A549 (cell line): ENCODE measurements around the gene KREMEN1. TPM values are rescaled to one million over a fixed set of nuclear protein-coding genes. Genes with fewer than 3 reads are reported as not detected.

Experiments used
- ATAC-seq, 2 experiments: fragments of 200-7000 bp in 1 of 2; fragments of >200 bp in 1 of 2; cut with Nextera tagmentation in 1 of 2; cut with Tn5 transposase in 1 of 2; 3 replicates each; pipeline versions ENCODE4 v1.8.0 to v1.9.1; 2018 to 2020; ENCODE audit warnings: mild to moderate bottlenecking in 1 of 2, moderate library complexity in 1 of 2
- CTCF ChIA-PET: fragments of 300-600 bp; sonication (Branson Sonifier 250); formaldehyde crosslinking; extraction: SDS; loops from one replicate; lab custom pipeline; 2021; ENCODE audit warnings: antibody characterized with exemption, inconsistent platforms; lab: Yijun Ruan, JAX
- POLR2A ChIA-PET: fragments of 350-600 bp; formaldehyde crosslinking; extraction: SDS; loops from one replicate; lab custom pipeline; 2021; ENCODE audit warnings: antibody characterized with exemption, inconsistent platforms; lab: Yijun Ruan, JAX
- DNase-seq, 2 experiments: peaks; one replicate each; pipeline versions ENCODE4 v3.0.0 to v3.0.0-alpha.2; 2011 to 2016; ENCODE audit warnings: low read depth in 1 of 2, low spot score in 1 of 2
- FAIRE-seq: peaks from 2 replicates; lab custom pipeline; 2011; peaks lifted over from hg19 to GRCh38; lab: Jason Lieb, UNC
- H3K27ac ChIP-seq, 2 experiments: fragments of >200 bp; sonication (Bioruptor Twin); formaldehyde crosslinking; 3 replicates each; pipeline ENCODE4 v1.5.1; 2016 to 2017
- H3K4me1 ChIP-seq: fragments of >200 bp; sonication (Bioruptor Twin); formaldehyde crosslinking; 3 replicates; pipeline ENCODE4 v1.6.1; 2016
- H3K4me2 ChIP-seq: fragments of >200 bp; sonication (Bioruptor Twin); formaldehyde crosslinking; 3 replicates; pipeline ENCODE4 v1.6.1; 2016
- H3K4me3 ChIP-seq: fragments of >200 bp; sonication (Bioruptor Twin); formaldehyde crosslinking; 3 replicates; pipeline ENCODE4 v1.5.1; 2016
- H3K9me3 ChIP-seq: fragments of >200 bp; sonication (Bioruptor Twin); formaldehyde crosslinking; 3 replicates; pipeline ENCODE4 v1.6.1; 2016
- CEBPB ChIP-seq, 2 experiments: fragments of >200 bp in 1 of 2; sonication (Bioruptor Twin) in 1 of 2; formaldehyde crosslinking in 1 of 2; IDR thresholded peaks; 2 replicates each; pipeline ENCODE4 v1.6.1; 2012 to 2016
- FOSL2 ChIP-seq, 2 experiments: fragments of 450-650 bp in 1 of 2; fragments of >200 bp in 1 of 2; sonication (Bioruptor Twin) in 1 of 2; formaldehyde crosslinking; IDR thresholded peaks; 2 replicates each; pipeline versions ENCODE4 v1.5.0 to v1.6.1; 2016 to 2020; ENCODE audit warnings: mild to moderate bottlenecking in 1 of 2, moderate library complexity in 1 of 2
- FOXS1 ChIP-seq: fragments of 250-450 bp; sonication (Bioruptor Pico); IDR thresholded peaks from 2 replicates; pipeline ENCODE4 v1.5.0; 2020; ENCODE audit warnings: mild to moderate bottlenecking, moderate library complexity
- GATA3 ChIP-seq: IDR thresholded peaks from 2 replicates; pipeline ENCODE4 v1.6.1; 2012; ENCODE audit warnings: borderline replicate concordance
- HEYL ChIP-seq: fragments of 250-450 bp; sonication (Bioruptor Pico); IDR thresholded peaks from 2 replicates; pipeline ENCODE4 v1.8.0; 2021; ENCODE audit warnings: mild to moderate bottlenecking, moderate library complexity
- HOXA7 ChIP-seq: fragments of 250-450 bp; sonication (Bioruptor Pico); IDR thresholded peaks from 2 replicates; pipeline ENCODE4 v1.5.0; 2020; ENCODE audit warnings: mild to moderate bottlenecking, moderate library complexity
- JUN ChIP-seq, 2 experiments: fragments of >200 bp; sonication (Bioruptor Twin); formaldehyde crosslinking; IDR thresholded peaks; 2 replicates in 1 of 2; 3 replicates in 1 of 2; pipeline ENCODE4 v1.6.1; 2016 to 2017
- JUNB ChIP-seq: fragments of >200 bp; sonication (Bioruptor Twin); formaldehyde crosslinking; IDR thresholded peaks from 2 replicates; pipeline ENCODE4 v1.6.1; 2016
- KDM1A ChIP-seq: fragments of 200-600 bp; sonication (generic); IDR thresholded peaks from 2 replicates; pipeline ENCODE4 v1.6.1; 2016; ENCODE audit warnings: low read depth, mild to moderate bottlenecking
- MAFK ChIP-seq: fragments of 450-650 bp; IDR thresholded peaks from 2 replicates; pipeline ENCODE4 v1.6.1; 2014; ENCODE audit not compliant: partially characterized antibody
- MAZ ChIP-seq: fragments of 150-350 bp; IDR thresholded peaks from 2 replicates; pipeline ENCODE4 v1.6.1; 2014; ENCODE audit warnings: antibody characterized with exemption, low read depth, low read length, borderline replicate concordance
- MYC ChIP-seq: IDR thresholded peaks from 2 replicates; pipeline ENCODE4 v1.6.1; 2012; ENCODE audit warnings: mild to moderate bottlenecking, inconsistent platforms, low read length, improper control_type of control experiment, borderline replicate concordance
- POLR2A ChIP-seq: IDR thresholded peaks from 2 replicates; pipeline ENCODE4 v1.6.1; 2012; ENCODE audit warnings: mild to moderate bottlenecking, low read length
- POLR2AphosphoS2 ChIP-seq: conservative IDR thresholded peaks from 2 replicates; pipeline ENCODE4 v1.6.1; 2012; ENCODE audit warnings: low read length, improper control_type of control experiment, inconsistent platforms
- RAD21 ChIP-seq, 2 experiments: fragments of >200 bp in 1 of 2; sonication (Bioruptor Twin) in 1 of 2; formaldehyde crosslinking in 1 of 2; IDR thresholded peaks in 1 of 2; conservative IDR thresholded peaks in 1 of 2; 2 replicates in 1 of 2; 3 replicates in 1 of 2; pipeline ENCODE4 v1.6.1; 2012 to 2018; ENCODE audit warnings: inconsistent platforms in 1 of 2
- RCOR1 ChIP-seq: fragments of 150-350 bp; IDR thresholded peaks from 2 replicates; pipeline ENCODE4 v1.6.1; 2014; ENCODE audit warnings: antibody characterized with exemption, low read length, low read depth
- RFX5 ChIP-seq: fragments of 450-650 bp; IDR thresholded peaks from 2 replicates; pipeline ENCODE4 v1.7.1; 2014; ENCODE audit warnings: antibody characterized with exemption, mild to moderate bottlenecking, moderate library complexity
- SMC3 ChIP-seq: fragments of >200 bp; sonication (Bioruptor Twin); formaldehyde crosslinking; IDR thresholded peaks from 3 replicates; pipeline ENCODE4 v1.6.1; 2018; ENCODE audit warnings: inconsistent platforms
- SREBF2 ChIP-seq: fragments of 450-650 bp; IDR thresholded peaks from 2 replicates; pipeline ENCODE4 v1.6.1; 2014; ENCODE audit warnings: mild to moderate bottlenecking, moderate library complexity
- ZFP36 ChIP-seq: fragments of 450-650 bp; IDR thresholded peaks from 2 replicates; pipeline ENCODE4 v1.6.1; 2014; ENCODE audit warnings: borderline replicate concordance; ENCODE audit not compliant: partially characterized antibody
- ZNF302 ChIP-seq: fragments of 250-450 bp; sonication (Bioruptor Pico); IDR thresholded peaks from 2 replicates; pipeline ENCODE4 v1.9.0; 2021; ENCODE audit warnings: inconsistent platforms, mild to moderate bottlenecking, moderate library complexity
- ZSCAN20 ChIP-seq: fragments of 250-450 bp; sonication (Bioruptor Pico); IDR thresholded peaks from 2 replicates; pipeline ENCODE4 v1.8.0; 2022; ENCODE audit warnings: mild to moderate bottlenecking, moderate library complexity
- WGBS: methylation state at CpG from one replicate; pipeline ENCODE4 v1.1.6; 2017; ENCODE audit errors: missing lambda C conversion rate; 5-methylcytosine and 5-hydroxymethylcytosine counted together
- polyA plus RNA-seq, 4 experiments: library from polyadenylated mRNA; depleted of rRNA in 3 of 4; stranded (reverse); fragments of >200 nt; fragmentation: RNase III in 1 of 4; extraction: RNeasy Plus Mini Kit Qiagen cat#74134 plus additional on column Dnase treatment in 1 of 4; gene quantifications; 2 replicates in 3 of 4; 3 replicates in 1 of 4; pipeline ENCODE4 v1.2.3, GENCODE V29; 2011 to 2017
- TF ChIP-seq, protein P1 (sequence below): IDR thresholded peaks from 2 replicates; pipeline ENCODE4 v1.6.1; 2012
- TF ChIP-seq, protein P2 (sequence below): fragments of 150-350 bp; IDR thresholded peaks from 2 replicates; pipeline ENCODE4 v1.6.1; 2014; ENCODE audit warnings: low read depth, mild to moderate bottlenecking, low read length
- TF ChIP-seq, protein P3 (sequence below): fragments of >200 bp; sonication (Bioruptor Twin); formaldehyde crosslinking; IDR thresholded peaks from 3 replicates; pipeline ENCODE4 v1.6.1; 2016
- TF ChIP-seq, protein P4 (sequence below): fragments of 250-450 bp; sonication (Bioruptor Pico); IDR thresholded peaks from 2 replicates; pipeline ENCODE4 v1.5.0; 2020; ENCODE audit warnings: low read depth, mild to moderate bottlenecking, moderate library complexity

Gene KREMEN1
- polyA plus RNA-seq, 2 of the 4 experiments (the other 2 are of a cell fraction), result 1.7 to 2.5 TPM

DNA sequence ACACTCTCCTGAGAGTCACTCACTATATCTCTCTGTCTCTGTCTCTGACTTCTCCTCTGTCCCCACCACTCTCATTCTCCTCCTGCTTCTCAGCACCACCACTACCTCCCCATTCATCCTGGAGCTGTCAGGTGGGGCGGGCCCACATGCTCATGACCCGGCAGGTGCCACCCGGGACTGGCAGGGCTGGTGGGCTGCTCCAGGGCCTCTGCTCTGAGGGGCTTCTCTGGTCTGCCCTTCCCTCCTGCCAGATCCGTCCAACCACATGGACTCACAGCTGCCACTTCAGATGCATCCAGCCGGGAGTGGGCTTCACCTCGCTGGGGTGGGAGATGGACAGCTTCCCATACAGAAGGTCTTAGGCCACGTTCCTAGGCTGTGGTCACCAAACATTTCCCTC lies 128.1 kb downstream of the KREMEN1 start:
- 70% methylated on average over 5 of the region's 7 CpGs for WGBS

DNA sequence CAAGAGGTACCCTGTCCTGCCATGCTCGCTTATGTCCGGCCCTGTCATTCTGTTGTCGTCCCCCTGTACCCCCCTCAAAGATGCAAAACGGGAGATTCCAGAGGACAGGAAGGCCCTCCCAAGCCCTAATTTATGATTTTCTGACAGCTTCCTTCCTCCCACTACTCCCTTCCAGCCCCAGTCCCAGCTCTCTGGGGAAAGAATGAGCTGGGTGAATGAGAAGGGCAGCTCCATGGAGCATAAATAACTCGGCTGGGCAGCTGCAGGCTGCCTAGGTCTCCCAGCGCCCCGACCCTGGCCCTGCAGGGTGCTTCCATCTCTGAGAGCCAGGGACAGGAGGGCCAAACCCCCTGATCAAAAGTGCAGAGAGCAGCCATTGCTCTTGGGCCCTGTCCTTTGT lies 128.9 kb downstream of the KREMEN1 start:
- DNase-seq, result no peak
- no peak for TF ChIP-seq MAFK
- no peak for TF ChIP-seq ZNF302 (CRISPR knock-in tag)
- no peak for TF ChIP-seq RAD21 (conservative IDR thresholded peaks at IDR 0.05 in 1 of 2, IDR thresholded peaks at IDR 0.05 in 1 of 2)
- no peak for TF ChIP-seq KDM1A
- no peak for TF ChIP-seq SMC3
- TF ChIP-seq FOSL2 (IDR thresholded peaks at IDR 0.05), result no peak
- TF ChIP-seq FOSL2 (CRISPR knock-in tag; IDR thresholded peaks at IDR 0.05), result no peak
- TF ChIP-seq ZSCAN20, result no peak
- no peak for TF ChIP-seq FOXS1 (CRISPR knock-in tag)
- TF ChIP-seq JUN (IDR thresholded peaks at IDR 0.05), result no peak
- TF ChIP-seq, protein P1, sequence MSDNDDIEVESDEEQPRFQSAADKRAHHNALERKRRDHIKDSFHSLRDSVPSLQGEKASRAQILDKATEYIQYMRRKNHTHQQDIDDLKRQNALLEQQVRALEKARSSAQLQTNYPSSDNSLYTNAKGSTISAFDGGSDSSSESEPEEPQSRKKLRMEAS, result no peak
- no peak for TF ChIP-seq HOXA7 (CRISPR knock-in tag)
- no peak for TF ChIP-seq HEYL
- TF ChIP-seq POLR2A, result no peak
- no peak for TF ChIP-seq RCOR1
- TF ChIP-seq, protein P2, sequence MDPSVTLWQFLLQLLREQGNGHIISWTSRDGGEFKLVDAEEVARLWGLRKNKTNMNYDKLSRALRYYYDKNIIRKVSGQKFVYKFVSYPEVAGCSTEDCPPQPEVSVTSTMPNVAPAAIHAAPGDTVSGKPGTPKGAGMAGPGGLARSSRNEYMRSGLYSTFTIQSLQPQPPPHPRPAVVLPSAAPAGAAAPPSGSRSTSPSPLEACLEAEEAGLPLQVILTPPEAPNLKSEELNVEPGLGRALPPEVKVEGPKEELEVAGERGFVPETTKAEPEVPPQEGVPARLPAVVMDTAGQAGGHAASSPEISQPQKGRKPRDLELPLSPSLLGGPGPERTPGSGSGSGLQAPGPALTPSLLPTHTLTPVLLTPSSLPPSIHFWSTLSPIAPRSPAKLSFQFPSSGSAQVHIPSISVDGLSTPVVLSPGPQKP, result no peak
- H3K4me3 ChIP-seq, result no peak overlapping the region
- ChIA-PET POLR2A (no interaction called here), CTCF (interaction anchor here (0.6 to 5.4 kb wide), 6 partner anchors 12 to 50 kb away, joined by 3 to 36 read pairs (median 3); no protein-coding TSS in a partner anchor)
- 67% methylated on average over 5 of the region's 7 CpGs for WGBS
- no peak for FAIRE-seq
- H3K9me3 ChIP-seq, result no peaks in the 10 kb centered on the region
- ATAC-seq, result no peak
- H3K4me1 ChIP-seq, result no peaks in the 10 kb centered on the region
- no peak overlapping the region for H3K4me2 ChIP-seq
- H3K27ac ChIP-seq, result no peak overlapping the region

More for the DNA sequence above, 128.1 kb downstream of the KREMEN1 start:
- ChIA-PET POLR2A (no interaction called here), CTCF (interaction anchor here (1.2 to 5.4 kb wide), 2 partner anchors 11 to 45 kb away, joined by 3 to 36 read pairs; no protein-coding TSS in a partner anchor)
- no peak overlapping the region for H3K4me3 ChIP-seq
- ATAC-seq, result no peak
- no peaks in the 10 kb centered on the region for H3K9me3 ChIP-seq
- H3K4me2 ChIP-seq, result no peak overlapping the region
- no peak for TF ChIP-seq MAZ
- TF ChIP-seq GATA3, result no peak
- no peak for TF ChIP-seq JUNB
- TF ChIP-seq, protein P3, sequence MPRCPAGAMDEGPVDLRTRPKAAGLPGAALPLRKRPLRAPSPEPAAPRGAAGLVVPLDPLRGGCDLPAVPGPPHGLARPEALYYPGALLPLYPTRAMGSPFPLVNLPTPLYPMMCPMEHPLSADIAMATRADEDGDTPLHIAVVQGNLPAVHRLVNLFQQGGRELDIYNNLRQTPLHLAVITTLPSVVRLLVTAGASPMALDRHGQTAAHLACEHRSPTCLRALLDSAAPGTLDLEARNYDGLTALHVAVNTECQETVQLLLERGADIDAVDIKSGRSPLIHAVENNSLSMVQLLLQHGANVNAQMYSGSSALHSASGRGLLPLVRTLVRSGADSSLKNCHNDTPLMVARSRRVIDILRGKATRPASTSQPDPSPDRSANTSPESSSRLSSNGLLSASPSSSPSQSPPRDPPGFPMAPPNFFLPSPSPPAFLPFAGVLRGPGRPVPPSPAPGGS, result no peak
- TF ChIP-seq POLR2AphosphoS2, result no peak
- TF ChIP-seq MYC, result no peak
- no peak for TF ChIP-seq SREBF2
- TF ChIP-seq CEBPB (IDR thresholded peaks at IDR 0.05), result no peak
- TF ChIP-seq, protein P4, sequence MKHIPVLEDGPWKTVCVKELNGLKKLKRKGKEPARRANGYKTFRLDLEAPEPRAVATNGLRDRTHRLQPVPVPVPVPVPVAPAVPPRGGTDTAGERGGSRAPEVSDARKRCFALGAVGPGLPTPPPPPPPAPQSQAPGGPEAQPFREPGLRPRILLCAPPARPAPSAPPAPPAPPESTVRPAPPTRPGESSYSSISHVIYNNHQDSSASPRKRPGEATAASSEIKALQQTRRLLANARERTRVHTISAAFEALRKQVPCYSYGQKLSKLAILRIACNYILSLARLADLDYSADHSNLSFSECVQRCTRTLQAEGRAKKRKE (CRISPR knock-in tag), result no peak
- no peak for TF ChIP-seq RFX5
- no peak for TF ChIP-seq ZFP36
- TF ChIP-seq ZSCAN20, result no peak
- no peak for TF ChIP-seq RCOR1
- FAIRE-seq, result no peak
- DNase-seq, result no peak
- no peak overlapping the region for H3K27ac ChIP-seq
- no peaks in the 10 kb centered on the region for H3K4me1 ChIP-seq
